HG02938 (cell line): Measurements from ENCODE around the gene TMEM50B.
"Not testable (repeated sequence)": the region's sequence is repeated elsewhere in the genome, so short reads cannot be mapped to it uniquely, and the experiment has no call there.

Source experiments
- ATAC-seq: cut with Tn5 transposase; IDR thresholded peaks from one replicate; pipeline ENCODE4 v1.9.1; 2021; ENCODE audit warnings: mild to moderate bottlenecking, moderate library complexity; ENCODE audit not compliant: unreplicated experiment

Gene TMEM50B

DNA sequence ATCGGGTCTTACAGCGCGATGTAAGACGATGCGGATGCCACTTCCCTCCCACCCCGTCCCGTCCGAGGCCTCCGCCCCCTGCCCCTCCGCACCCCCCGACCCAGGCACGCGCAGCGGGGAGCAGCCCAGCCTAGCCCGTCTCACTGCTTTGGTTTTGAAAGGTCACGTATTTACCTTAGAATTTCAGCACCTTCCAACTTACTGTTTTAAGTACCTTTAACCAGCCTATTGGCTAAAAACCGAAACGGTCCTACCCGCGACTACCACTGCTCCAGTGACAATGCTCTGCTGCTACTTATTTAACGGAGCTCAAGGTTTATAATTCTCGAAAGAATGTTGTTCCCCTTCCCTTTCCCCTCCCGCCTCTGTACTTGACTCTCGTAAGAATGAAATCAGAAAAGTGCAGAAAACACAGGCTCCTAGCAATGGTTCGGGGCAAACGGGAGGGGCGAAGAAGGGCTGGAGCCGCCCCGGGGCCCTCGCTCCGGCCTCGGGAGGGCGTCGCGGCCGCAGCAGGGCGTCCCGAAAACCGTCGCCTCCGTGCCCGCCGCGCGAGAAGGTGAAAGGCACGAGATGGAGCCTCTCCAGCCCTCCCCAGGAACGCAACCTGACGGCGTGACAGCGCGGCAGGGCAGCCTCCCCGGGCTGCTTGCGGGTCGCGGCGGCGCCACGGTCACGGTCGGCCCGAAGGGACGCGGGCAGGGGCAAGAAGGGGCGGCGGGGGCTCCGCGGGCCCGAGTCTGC lies 667 bp downstream of the TMEM50B start:
- ATAC-seq, result peak; percentile 19

DNA sequence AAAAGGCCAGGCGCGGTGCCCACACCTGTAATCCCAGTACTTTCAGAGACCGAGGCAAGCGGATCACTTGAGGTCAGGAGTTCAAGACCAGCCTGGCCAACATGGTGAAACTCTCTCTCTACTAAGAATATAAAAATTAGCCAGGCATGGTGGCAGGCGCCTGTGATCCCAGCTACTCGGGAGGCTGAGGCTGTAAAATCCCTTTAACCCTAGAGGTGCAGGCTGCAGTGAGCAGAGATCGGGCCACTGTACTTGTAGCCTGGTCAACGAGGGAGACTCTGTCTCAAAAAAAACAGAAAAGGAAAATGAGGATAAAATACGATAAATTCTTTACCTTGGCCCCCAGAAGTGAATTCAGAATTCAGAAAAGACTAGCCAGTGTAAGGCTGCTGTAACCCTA lies 1.6 kb downstream of the TMEM50B start:
- no peak for ATAC-seq

DNA sequence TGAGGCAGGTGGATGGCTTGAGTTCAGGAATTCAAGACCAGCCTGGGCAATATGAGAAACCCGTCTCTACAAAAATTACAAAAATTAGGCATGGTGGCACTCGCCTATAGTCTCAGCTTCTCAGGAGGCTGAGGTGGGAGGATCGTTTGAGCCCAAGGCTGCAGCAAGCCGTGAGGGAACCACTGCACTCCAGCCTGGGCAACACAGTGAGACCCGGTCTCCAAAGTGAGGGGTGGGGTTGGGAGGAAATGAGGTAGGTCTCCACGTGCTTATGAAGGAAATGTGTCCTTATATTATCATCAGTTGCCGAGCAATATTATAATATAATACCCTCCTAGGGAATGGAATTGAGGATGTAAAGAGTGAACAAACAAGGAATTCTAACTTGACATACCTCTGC lies 2.7 kb downstream of the TMEM50B start:
- no peak for ATAC-seq

DNA sequence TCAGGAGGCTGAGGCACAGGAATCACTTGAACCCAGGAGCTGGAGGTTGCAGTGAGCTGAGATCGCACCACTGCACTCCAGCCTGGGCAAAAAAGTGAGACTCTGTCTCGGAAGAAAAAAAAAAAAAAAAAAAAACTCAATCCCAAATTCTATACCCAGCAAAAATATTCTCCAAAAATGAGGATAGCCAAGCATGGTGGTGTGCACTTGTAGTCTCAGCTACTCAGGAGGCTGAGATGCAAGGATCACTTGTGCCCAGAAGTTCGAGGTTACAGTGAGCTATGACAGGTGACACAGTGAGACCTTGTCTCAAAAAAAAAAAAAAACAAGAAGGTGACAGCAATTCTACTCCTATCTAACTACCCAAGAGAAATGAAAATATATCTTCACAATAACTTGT lies 6.4 kb downstream of the TMEM50B start:
- no peak for ATAC-seq

DNA sequence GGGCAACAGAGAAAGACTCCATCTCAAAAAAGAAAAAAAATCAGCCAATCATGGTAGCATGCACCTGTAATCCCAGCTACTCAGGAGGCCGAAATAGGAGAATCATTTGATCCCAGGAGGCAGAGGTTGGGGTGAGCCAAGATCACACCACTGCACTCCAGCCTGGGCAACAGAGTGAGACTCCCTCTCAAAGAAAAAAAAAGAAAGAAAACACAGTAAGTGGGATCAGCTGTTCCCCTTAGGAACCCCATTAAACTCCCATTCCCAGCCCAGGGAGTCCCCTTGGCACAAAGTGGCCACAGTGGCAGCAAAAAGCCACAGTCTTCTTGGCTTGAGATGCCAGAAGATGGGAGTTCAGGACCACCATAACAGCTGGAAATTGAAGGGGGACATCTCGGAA lies 9.1 kb downstream of the TMEM50B start:
- ATAC-seq, result no peak

DNA sequence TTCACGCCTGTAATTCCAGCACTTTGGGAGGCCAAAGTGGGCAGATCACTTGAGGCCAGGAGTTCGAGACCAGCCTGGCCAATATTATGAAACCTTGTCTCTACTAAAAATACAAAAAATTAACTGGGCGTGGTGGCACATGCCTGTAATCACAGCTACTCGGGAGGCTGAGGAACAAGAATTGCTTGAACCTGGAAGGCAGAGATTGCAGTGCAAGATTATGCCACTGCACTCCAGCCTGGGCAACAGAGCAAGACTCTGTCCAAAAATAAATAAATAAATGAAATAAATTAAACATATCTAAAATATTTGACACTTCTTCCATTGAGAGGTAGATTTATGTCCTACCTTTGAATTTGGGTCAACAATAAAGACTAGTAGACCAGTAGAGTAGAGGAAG lies 10.6 kb downstream of the TMEM50B start:
- ATAC-seq, result not testable (repeated sequence)

DNA sequence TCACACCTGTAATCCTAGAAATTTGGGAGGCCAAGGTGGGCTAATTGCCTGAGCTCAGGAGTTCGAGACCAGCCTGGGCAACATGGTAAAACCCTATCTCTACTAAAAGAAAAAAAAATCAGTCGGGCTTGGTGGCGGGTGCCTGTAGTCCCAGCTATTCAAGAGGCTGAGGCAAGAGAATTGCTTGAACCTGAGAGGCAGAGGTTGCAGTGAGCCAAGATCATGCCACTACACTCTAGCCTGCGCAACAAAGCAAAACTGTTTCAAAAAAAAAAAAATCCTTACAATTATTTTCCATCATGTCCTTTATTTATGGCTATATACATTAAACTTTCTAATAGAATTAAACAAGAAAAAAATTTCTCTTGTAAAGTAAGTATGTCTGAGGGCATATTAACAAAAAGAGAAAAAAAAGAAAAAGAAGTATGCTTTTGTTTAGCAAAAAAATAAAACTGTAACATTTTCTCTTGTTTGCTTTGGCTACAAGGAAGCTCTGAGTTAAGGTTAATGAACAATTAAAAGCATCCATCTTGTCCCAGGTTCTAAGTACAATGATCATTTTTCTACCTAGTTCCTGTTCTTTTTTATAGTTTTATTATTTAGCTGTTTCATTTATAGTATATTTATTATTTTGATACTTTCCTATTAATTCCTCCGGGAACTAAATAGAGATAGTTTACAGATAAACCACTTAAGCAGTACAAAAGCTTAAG lies 18.1 kb downstream of the TMEM50B start:
- ATAC-seq, result no peak

DNA sequence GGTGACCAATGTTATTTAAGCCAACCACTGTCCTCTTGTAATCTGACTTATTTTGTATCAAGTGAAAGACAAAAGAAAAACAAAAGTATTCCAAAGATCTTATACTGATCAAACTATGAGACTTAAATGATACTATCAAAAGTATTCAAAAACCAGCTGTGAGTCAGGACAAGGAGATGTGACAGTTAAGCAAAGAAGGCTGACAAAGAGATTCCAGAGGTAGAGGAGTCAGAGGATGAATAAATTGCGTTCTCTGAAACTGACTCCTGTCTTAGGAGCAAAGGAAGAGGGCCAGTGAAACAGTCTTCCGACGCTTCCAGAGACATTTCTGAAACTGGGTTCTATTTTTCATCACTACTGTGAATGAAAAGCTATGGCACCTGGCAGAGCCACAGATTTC lies 20.9 kb downstream of the TMEM50B start:
- no peak for ATAC-seq

DNA sequence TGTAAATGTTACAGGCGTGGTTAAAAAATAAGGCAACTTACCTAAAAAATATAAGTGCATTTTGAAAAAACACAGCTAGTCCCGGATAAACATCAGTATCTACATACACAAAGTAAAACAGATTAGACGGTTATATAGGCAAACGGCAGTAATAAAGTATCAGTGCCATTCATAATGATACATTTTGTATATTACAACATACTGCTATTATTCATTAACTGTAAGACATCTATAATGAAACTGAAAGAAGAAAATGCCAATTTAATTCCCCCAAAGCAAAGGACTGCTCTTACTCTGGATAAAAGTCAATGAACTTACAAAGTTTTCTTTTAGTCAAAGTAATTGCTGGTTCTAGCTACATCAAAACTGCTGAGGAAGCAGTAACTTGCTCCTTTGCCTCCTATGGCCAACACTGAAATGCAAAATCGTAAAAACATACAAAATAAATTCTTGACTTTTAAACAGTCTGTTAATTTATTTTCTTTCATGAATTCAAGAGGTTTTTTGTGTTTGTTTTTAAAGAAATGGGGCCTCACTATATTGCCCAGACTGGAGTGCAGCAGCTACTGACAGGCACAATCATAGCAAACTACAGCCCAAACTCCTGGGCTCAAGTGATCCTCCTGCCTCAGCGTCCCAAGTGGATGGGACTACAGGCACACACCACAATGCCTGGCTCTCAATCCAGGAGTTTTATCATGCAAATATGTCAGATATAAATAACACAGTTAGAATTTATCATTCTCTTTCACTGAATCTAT lies 23.9 kb downstream of the TMEM50B start:
- no peak for ATAC-seq

DNA sequence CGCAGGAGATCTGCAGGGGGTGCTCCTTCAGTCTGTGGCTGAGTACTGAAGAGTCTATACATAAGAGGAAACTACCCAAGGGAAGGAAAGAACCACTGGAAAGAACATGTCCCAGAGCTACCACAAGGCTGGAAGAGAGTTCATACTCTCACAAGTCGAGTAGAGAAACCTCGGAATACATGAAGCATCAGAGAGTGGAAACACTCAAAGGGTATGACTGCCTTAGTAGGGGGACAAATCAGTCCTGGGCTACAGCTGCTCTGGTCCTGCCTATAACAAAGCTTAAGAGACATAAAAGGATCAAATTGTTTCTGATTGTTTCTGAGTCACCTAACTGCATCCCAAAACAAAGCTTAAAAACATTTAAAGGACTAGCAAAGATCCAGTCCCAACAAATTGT lies 27.4 kb downstream of the TMEM50B start:
- ATAC-seq, result no peak

DNA sequence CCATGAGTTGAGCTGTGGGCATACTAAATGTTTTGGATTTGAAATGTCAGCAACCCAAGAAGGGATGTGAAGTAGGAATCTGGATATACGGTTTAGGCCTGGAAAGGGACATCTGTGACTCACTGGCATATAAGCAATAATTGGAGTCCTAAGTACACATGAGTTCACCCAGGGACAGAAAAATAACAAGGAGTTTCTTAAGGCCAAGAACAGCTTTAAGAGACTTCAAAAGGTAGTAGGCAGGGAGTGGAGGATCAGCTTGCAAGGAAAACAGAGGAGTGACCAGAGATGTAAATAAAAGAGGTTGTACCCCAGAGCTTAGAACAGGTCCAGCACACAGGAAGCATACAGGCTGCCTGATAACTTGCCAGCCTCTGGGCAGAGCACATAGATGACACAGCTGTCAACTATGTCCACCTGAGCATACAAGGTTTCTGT lies 28.1 kb downstream of the TMEM50B start:
- ATAC-seq, result no peak

DNA sequence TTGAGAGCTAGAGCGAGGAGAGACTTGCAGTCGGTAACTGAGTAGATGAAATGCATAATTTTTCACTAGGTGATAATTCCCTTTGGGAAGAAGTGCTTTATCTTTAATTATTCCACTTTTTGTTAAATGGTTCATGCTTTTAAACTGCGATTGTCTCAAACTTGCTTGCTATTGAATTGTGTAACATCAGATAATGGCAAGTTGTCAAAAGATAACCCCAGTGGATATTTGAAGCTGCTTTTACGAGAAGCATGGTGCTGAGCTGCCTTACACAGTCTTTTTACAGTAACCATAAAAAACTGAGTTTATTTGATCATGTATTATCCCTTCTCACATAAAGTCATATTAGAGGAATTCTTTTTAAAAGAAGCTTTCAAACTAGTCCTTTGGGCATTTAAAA lies 30.2 kb downstream of the TMEM50B start:
- ATAC-seq, result no peak

DNA sequence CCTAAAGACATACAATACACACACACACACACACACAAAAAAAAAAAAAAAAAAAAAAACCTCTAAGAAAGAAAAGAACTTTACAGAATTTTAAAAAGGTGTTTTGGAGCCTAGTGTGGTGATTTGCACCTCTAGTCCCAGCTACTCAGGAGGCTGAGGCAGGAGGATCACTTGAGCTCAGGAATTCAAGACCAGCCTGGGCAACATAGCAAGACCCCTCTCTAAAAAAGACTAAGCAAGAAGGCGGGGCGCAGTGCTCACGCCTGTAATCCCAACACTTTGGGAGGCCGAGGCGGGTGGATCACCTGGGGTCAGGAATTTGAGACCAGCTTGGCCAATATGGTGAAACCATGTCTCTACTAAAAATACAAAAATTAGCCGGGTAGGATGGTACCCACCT lies 33.2 kb downstream of the TMEM50B start:
- not testable (repeated sequence) for ATAC-seq

DNA sequence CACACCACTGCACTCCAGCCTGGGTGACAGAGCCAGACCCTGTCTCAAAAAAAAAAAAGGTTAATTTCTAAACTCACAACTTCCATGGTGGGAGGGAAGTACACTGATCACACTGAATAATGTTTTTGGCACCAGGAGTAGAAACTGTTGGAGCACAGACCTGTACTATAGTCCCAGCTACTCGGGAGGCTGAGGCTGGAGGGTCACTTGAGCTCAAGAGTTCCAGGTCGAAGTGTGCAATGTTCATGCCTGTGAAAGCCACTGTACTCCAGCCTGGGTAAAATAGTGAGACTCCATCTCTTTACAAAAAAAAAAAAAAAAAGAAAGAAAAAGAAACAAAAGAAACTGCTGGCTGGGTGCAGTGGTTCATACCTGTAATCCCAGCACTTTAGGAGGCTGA lies 35.3 kb downstream of the TMEM50B start:
- ATAC-seq, result no peak

DNA sequence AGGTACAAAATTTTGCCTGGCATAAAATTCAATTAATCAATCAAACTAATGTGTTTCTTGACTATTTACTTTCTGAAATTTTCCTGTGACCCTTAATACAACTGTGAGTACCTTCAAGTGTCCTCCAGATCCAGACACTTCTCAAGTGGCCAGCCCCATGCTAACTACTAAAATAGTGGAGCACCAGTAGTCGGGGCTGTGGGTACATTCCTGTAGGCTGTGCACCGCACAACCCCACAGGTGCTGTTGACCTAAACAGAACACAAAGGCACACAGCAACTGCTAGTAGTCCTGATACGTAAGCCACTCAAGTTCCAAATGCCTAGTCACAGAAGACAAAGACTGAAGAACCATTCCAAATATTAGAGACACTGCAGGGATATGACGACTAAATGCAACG lies 36.6 kb downstream of the TMEM50B start:
- no peak for ATAC-seq

DNA sequence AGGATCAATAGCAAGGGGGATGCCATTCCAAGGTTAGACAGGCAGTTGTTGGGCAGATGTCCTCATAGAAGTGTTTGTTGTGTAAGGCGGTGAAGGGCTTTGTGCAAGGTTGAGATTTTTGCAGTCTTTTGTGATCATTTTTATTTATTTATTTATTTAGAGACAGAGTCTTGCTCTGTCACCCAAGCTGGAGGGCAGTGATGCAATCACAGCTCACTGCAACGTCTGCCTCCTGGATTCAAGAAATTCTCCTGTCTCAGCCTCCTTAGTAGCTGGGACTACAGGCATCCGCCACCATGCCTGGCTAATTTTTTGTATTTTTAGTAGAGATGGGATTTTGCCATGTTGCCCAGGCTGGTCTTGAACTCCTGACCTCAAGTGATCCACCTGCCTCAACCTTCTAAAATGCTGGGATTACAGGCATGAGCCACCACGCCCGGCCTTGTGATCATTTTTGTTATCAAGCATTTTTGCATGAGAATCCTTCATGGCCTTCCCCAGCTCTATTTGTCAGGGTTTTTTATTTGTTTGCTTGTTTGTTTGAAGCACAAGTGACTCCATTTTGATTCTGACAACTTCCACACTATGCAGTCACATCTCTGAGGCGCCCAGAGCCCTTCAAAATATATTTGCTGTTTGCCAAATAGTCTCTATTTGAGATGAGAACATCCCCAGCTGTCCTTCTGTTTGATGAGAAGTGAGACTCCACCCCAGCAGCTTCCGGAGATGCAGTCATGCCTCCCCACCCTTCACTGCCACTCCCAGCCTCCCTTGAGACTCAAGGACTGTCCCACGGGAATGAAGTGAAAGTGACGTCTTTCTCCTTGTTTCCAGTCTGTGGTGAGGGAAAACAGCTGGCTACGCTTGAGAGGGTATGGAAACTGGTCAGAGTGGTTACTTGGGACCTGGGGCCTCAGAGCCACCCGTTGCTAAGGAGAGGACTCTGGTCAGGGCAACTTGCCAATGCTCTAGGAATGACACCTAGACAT lies 38.0 kb downstream of the TMEM50B start:
- no peak for ATAC-seq

DNA sequence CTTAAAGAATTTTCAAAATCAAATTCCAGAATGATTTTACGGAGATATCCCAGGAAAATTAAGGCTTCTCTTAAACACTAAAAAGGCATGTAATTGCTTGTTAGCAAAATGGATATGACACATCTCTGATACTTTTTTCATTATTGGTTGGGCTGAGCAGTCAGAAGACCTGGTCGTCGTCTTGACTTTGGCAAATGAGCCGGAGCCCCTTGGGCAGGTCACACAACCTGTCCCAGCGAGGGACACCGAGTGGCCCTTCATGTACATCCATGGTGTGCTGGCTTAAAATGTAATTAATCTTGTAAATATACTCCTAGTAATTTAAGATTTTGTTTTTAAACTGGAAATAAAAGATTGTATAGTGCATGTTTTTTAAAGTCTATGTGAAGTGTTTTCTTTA lies 42.6 kb downstream of the TMEM50B start:
- ATAC-seq, result no peak

DNA sequence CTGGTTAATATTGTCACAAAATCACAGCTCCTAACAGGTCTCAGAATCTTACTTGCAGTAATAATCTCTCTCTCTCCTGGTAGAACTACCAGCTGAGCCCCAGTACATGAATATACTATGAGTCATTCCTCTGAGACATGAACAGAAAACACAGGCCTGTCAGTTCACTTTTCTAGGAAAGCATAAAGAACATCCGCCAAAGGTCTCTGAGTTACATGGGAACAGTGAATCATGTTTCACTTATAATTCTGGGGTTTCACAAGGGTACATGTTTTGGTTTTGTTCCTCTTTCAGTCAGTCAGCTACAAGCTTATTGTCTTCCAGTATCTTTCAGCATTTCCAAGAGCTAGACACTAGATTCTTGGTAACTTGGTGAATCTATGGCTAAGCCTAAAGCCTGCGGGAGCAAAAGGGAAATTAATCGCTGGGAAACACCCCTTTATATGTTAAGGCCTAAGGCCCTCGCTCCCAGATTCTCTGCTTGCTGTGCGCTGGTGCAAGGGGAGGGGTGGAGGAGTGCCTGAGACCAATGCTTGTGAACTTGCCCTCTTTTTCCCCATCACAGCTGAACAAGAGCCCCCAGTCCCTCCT lies 44.9 kb downstream of the TMEM50B start:
- peak; percentile 83 for ATAC-seq

DNA sequence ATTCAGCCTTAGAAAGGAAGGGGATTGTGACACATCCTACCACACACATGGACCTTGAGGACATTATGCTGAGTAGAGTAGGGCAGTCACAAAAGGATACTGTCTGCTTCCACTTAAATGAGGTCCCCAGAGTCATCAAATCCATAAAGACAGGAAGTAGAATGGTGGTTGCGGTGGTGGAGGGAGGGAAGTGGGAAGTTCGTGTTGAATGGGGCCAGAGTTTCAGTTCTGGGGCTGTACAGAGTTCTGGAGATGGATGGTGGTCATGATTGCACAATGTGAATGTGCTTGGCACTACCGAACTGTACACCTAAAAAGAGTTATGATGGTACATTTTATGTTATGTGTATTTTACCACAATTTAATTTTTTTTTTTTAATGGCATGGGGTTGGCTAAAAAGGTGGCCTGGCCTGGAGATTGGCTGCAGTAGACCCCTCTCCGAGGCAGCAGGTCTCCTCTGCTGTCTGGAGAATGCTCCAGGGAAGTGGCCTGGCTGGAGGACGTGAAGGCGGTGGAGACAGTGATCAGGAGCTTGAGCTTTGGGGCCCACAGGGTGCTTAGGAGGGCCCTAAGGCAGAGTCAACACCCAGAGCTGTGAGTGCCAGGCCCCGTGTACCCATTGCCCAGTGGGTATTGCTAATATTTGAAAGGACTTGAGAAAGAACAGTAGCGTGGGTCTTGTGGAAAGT lies 46.2 kb downstream of the TMEM50B start:
- no peak for ATAC-seq

DNA sequence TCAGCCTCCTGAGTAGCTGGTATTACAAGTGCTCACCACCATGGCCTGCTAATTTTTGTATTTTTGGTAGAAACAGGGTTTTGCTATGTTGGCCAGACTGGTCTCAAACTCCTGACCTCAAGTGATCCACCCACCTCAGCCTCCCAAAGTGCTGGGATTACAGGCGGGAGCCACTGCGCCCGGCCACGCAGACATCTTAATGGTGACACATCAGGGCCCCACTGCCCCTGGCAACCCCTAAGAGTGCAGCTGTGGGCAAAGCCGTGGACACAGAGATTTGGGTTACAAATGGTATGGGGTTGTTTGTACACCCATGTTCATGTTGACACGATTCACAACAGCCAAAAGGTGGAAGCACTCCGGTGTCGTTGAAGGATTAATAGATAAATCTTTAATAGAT lies 46.8 kb downstream of the TMEM50B start:
- ATAC-seq, result no peak
